K562 (cell line): Measurements from ENCODE around the gene HMGCL. TPM values are rescaled to one million over a fixed set of nuclear protein-coding genes. Genes with fewer than 3 reads are reported as not detected.

ENCODE experiments used
- ATAC-seq: fragments of 200-7000 bp; cut with Tn5 transposase; 3 replicates; pipeline ENCODE4 v1.9.1; 2020; ENCODE audit warnings: moderate library complexity
- BruUV-seq: library from RNA; stranded (reverse); fragments of 400-500 nt; replicated peaks from 2 replicates; lab custom pipeline; 2021; lab: Mats Ljungman, UMichigan
- CTCF ChIA-PET: fragments of 300-600 bp; formaldehyde crosslinking; extraction: SDS; loops from one replicate; lab custom pipeline; 2021; ENCODE audit warnings: low intra/inter-chr PET ratio; lab: Yijun Ruan, JAX
- POLR2A ChIA-PET: fragments of 300-600, 350-650 bp; sonication (Branson Sonifier 250); formaldehyde crosslinking; extraction: SDS; loops from one replicate; lab custom pipeline; 2021; ENCODE audit warnings: antibody characterized with exemption, inconsistent platforms; lab: Yijun Ruan, JAX
- DNase-seq, 4 experiments: peaks; one replicate each; pipeline versions ENCODE4 v3.0.0 to v3.0.0-alpha.2; 2011 to 2018; ENCODE audit warnings: low spot score in 3 of 4, mixed read lengths in 3 of 4; ENCODE audit errors: extremely low read depth in 1 of 4
- FAIRE-seq: peaks from 2 replicates; lab custom pipeline; 2011; peaks lifted over from hg19 to GRCh38; lab: Jason Lieb, UNC
- H2AFZ ChIP-seq: 2 replicates; pipeline ENCODE4 v1.6.0; 2011; ENCODE audit warnings: low read depth, low read length, control low read depth, inconsistent platforms
- H3K27ac ChIP-seq: fragments of 200-600 bp; 3 replicates; pipeline ENCODE4 v1.8.0; 2011; ENCODE audit warnings: low read depth, mild to moderate bottlenecking, control low read depth, inconsistent platforms, low read length, moderate library complexity, mixed read lengths; ENCODE audit errors: extremely low read depth
- H3K27me3 ChIP-seq, 2 experiments: fragments of 300-600 bp in 1 of 2; 2 replicates in 1 of 2; 3 replicates in 1 of 2; pipeline versions ENCODE4 v1.6.0 to v1.8.0; 2011; ENCODE audit warnings: inconsistent platforms in 2 of 2, low read length in 2 of 2, mild to moderate bottlenecking in 1 of 2, mixed read lengths in 1 of 2, moderate library complexity in 1 of 2; ENCODE audit not compliant: control insufficient read depth in 2 of 2, insufficient read depth in 2 of 2
- H3K36me3 ChIP-seq: fragments of 300-600 bp; 3 replicates; pipeline ENCODE4 v1.8.0; 2011; ENCODE audit warnings: mild to moderate bottlenecking, low read length, inconsistent platforms; ENCODE audit not compliant: control insufficient read depth, insufficient read depth
- H3K4me1 ChIP-seq, 2 experiments: fragments of 200-600 bp in 1 of 2; replicated peaks in 1 of 2; 2 replicates in 1 of 2; 3 replicates in 1 of 2; pipeline versions ENCODE4 v1.5.1 to v1.8.0; 2011; ENCODE audit warnings: inconsistent platforms in 2 of 2, low read length in 2 of 2, mild to moderate bottlenecking in 1 of 2, mixed read lengths in 1 of 2, moderate library complexity in 1 of 2; ENCODE audit not compliant: control insufficient read depth in 2 of 2, insufficient read depth in 2 of 2
- H3K4me2 ChIP-seq: 2 replicates; pipeline ENCODE4 v1.6.1; 2011; ENCODE audit warnings: low read length, control low read depth, inconsistent platforms, mixed read lengths; ENCODE audit not compliant: insufficient read depth
- H3K4me3 ChIP-seq: fragments of 200-600 bp; sonication (generic), shearing (Covaris generic); 2 replicates; pipeline ENCODE4 v1.5.1; 2016; ENCODE audit warnings: control low read depth, inconsistent platforms
- H3K79me2 ChIP-seq: fragments of 200-600 bp; 3 replicates; pipeline ENCODE4 v1.8.0; 2011; ENCODE audit warnings: low read length, inconsistent platforms; ENCODE audit not compliant: control insufficient read depth, insufficient read depth
- H3K9ac ChIP-seq, 2 experiments: 2 replicates each; pipeline versions ENCODE4 v1.6.0 to v1.6.1; 2011; ENCODE audit warnings: low read depth in 2 of 2, low read length in 2 of 2, control low read depth in 1 of 2, inconsistent platforms in 1 of 2, mild to moderate bottlenecking in 1 of 2, mixed read lengths in 1 of 2; ENCODE audit not compliant: insufficient read depth in 1 of 2
- H3K9me1 ChIP-seq: one replicate; pipeline ENCODE4 v1.6.0; 2011; ENCODE audit warnings: inconsistent platforms, mild to moderate bottlenecking, low read length, moderate library complexity; ENCODE audit not compliant: control insufficient read depth, insufficient read depth
- H3K9me3 ChIP-seq: replicated peaks from 2 replicates; pipeline ENCODE4 v1.5.1; 2011; ENCODE audit warnings: low read depth, low read length, inconsistent platforms; ENCODE audit not compliant: control insufficient read depth, insufficient read depth
- H4K20me1 ChIP-seq: replicated peaks from 2 replicates; pipeline ENCODE4 v1.6.1; 2011; ENCODE audit warnings: low read length, inconsistent platforms, mixed read lengths; ENCODE audit not compliant: control insufficient read depth, insufficient read depth
- ATF7 ChIP-seq: fragments of 450-650 bp; IDR thresholded peaks from 2 replicates; pipeline ENCODE4 v1.7.1; 2014; ENCODE audit warnings: mild to moderate bottlenecking, moderate library complexity
- CREB1 ChIP-seq, 2 experiments: sonication (generic) in 1 of 2; formaldehyde crosslinking in 1 of 2; IDR thresholded peaks; 2 replicates each; pipeline versions ENCODE4 v1.6.1 to v1.8.0; 2012 to 2022; ENCODE audit warnings: inconsistent platforms in 1 of 2, mild to moderate bottlenecking in 1 of 2, missing genetic modification reagents in 1 of 2, moderate library complexity in 1 of 2
- HDAC6 ChIP-seq: IDR thresholded peaks from 2 replicates; pipeline ENCODE4 v1.6.1; 2012; ENCODE audit warnings: low read depth, mild to moderate bottlenecking, control low read depth, inconsistent platforms, low read length, moderate library complexity
- MAZ ChIP-seq, 2 experiments: fragments of 450-650 bp in 1 of 2; sonication (generic) in 1 of 2; formaldehyde crosslinking; IDR thresholded peaks in 1 of 2; conservative IDR thresholded peaks in 1 of 2; 2 replicates each; pipeline versions ENCODE4 v1.4.0 to v1.5.0; 2020; ENCODE audit warnings: mild to moderate bottlenecking in 1 of 2, missing genetic modification reagents in 1 of 2
- MTA3 ChIP-seq: fragments of 450-650 bp; formaldehyde crosslinking; IDR thresholded peaks from 2 replicates; pipeline ENCODE4 v1.6.1; 2017; ENCODE audit warnings: mild to moderate bottlenecking, borderline replicate concordance
- NCOA2 ChIP-seq, 2 experiments: fragments of 450-650 bp; IDR thresholded peaks; 2 replicates each; pipeline ENCODE4 v1.6.1; 2018; ENCODE audit warnings: mild to moderate bottlenecking in 2 of 2, moderate library complexity in 1 of 2; ENCODE audit not compliant: partially characterized antibody in 2 of 2
- NEUROD1 ChIP-seq: fragments of 150-350 bp; IDR thresholded peaks from 2 replicates; pipeline ENCODE4 v1.6.1; 2014; ENCODE audit warnings: borderline replicate concordance, low read length, low read depth; ENCODE audit not compliant: partially characterized antibody
- PCBP2 ChIP-seq: fragments of 200-400 bp; formaldehyde crosslinking; IDR thresholded peaks from 2 replicates; pipeline ENCODE4 v1.6.1; 2018; ENCODE audit warnings: low read length, low read depth, mild to moderate bottlenecking, moderate library complexity; ENCODE audit not compliant: poor library complexity, severe bottlenecking
- WGBS: fragments of 100-300 bp; shearing (Covaris generic); methylation state at CpG from one replicate; pipeline ENCODE4 v1.1.6; 2016; ENCODE audit warnings: low coverage, mixed read lengths; ENCODE audit not compliant: insufficient coverage; ENCODE audit errors: missing lambda C conversion rate; 5-methylcytosine and 5-hydroxymethylcytosine counted together
- in situ Hi-C: fragments of 300-500 bp; cut with MboI; formaldehyde crosslinking; loops from 4 replicates; pipeline ENCODE4 v1.15.0; 2018; ENCODE audit warnings: inconsistent platforms, mixed read lengths
- intact Hi-C: fragments of 100-400 bp; cut with micrococcal nuclease; formaldehyde crosslinking; loops from 2 replicates; pipeline ENCODE4 v1.14.2; 2022
- polyA plus RNA-seq, 8 experiments: library from polyadenylated mRNA; depleted of rRNA in 4 of 8; stranded (reverse) in 5 of 8; unstranded in 3 of 8; fragments of >200 nt; fragmentation: Nextera tagmentation in 2 of 8; fragmentation: Illumina TruSeq in 1 of 8; extraction: Ambion mirVana in 2 of 8; extraction: Trizol in 1 of 8; gene quantifications; 2 replicates each; pipeline versions ENCODE4 v1.2.1 to v1.2.3, GENCODE V29; 2011 to 2014; ENCODE audit warnings: inconsistent platforms in 1 of 8, missing spikeins in 1 of 8
- total RNA-seq, 7 experiments: library from RNA; depleted of rRNA in 6 of 7; stranded (reverse); fragments of >200 nt in 6 of 7; fragmentation: Illumina TruSeq in 2 of 7; extraction: Trizol in 2 of 7; gene quantifications; 2 replicates each; pipeline versions ENCODE4 v1.2.1 to v1.2.3, GENCODE V29; 2011 to 2021; ENCODE audit warnings: low replicate concordance in 1 of 7
- TF ChIP-seq, protein P1 (sequence below): sonication (generic); formaldehyde crosslinking; IDR thresholded peaks from 2 replicates; pipeline ENCODE4 v1.8.0; 2022; ENCODE audit warnings: mild to moderate bottlenecking, missing genetic modification reagents
- TF ChIP-seq, protein P2 (sequence below): fragments of 450-650 bp; formaldehyde crosslinking; IDR thresholded peaks from 2 replicates; pipeline ENCODE4 v1.4.0; 2022; ENCODE audit warnings: missing genetic modification characterization
- TF ChIP-seq, protein P3 (sequence below): fragments of 450-650 bp; formaldehyde crosslinking; IDR thresholded peaks from 2 replicates; pipeline ENCODE4 v1.4.0; 2022; ENCODE audit warnings: mild to moderate bottlenecking, moderate library complexity

The HMGCL gene
- total and polyA plus RNA-seq, 9 of the 15 experiments (the other 6 are each of a cell fraction or from before 2014, with no cell fraction given), result 18.0 to 82.2 (median 24.2) TPM

DNA sequence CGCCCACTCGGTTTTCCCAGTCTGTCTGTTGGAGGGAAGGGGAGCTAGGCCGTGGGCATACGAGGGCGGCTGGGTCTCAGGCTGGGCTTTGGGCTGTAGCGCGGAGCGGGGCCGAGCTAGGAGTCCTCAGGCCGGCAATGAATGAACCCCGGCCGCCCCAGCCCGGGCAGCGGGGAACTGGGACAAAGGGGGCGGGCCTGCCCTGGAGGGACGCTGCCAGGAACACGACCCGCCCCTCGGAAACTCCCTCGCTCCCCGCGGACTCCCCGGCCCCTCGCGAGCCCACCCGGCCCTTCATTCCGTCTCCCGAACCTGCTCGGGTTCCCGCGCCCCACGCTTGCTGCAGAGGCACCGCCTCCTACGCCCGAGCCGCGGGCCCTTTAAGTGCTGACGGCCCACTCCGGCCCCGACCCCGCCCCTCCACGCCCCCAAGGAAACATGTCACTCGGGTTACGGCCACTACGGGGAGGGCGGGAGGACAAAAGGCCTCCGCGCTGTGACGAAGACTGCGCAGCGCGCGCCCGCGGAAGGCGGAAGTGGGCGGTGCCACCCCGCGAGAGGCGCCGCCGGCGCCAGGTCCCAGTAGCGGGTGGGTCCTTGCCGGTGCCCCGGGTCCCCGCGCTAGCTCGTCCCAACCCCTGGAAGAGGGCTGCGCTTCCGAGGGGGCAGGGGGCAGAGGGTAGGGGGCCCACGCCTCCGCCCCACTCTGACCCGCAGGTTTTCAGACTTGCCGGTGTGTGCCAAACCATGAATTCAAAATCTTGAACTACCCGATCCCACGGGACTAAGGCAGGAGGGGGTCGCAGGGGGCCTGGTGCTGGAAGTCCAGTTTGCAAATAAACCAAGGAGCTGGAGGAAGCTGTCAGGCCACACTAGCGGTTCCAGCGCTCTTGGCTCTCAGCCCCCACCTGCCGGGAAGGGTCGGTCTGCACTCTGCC is 24.6 kb downstream of the HMGCL start, which contains the start of gene GALE (continued):
- TF ChIP-seq MAZ (CRISPR knock-in tag; conservative IDR thresholded peaks at IDR 0.05 in 1 of 2, IDR thresholded peaks at IDR 0.05 in 1 of 2) (peak; percentile 79 to 80; a peak in 3 of 4 replicates), ATF7 (peak; percentile 83)

DNA sequence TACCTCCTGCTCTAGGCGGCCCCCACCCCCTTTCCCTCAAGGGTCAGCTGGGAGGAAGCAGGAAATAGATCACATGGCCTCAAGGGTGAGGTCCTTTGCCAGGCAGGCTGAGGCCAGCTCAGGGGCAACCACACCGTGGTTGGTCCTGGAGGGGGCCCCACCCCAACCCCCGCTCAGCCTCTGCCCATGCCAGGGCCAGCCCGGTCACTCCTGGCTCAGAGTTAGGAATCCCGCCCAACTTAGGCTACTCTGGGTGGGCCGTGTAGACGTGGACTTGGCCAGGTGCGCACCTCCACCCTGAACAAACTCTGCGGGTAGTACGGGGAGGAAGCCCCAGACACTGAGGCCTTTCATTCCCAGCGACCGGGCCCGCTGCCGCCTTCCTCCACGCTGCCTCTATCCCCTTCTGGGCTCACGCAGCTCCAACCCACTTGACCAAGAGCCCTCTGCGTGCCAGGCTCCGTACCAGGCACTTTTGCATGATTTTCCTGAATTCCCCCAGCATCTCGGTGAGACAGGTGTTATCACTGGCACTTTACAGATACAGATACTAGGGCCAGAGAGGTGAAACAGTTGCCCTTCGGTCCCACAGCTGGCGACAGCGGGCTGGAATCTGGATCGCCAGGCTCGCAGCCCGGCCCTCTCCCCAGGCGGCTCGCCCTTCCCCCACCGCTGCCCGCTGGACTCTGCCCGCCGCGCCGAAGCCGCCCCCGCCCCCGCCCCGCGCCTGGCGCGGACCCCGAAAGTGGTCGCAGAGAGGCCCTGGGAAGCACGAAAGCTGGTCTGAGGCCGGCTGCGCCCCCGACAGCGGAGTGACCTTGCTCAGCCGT is 25.4 kb downstream of the HMGCL start:
- Histone ChIP-seq H3K27ac (peak overlapping the region; percentile 74), H4K20me1 (no peaks in the 10 kb centered on the region), H3K4me2 (peak overlapping the region; percentile 96), H3K27me3 (no peaks in the 10 kb centered on the region), H3K9ac (peak overlapping the region; percentile 93 to 98), H3K9me1 (peaks cover 5% of the 10 kb centered on the region), H3K79me2 (peaks cover 24% of the 10 kb centered on the region), H3K4me3 (peak overlapping the region; percentile 80), H2AFZ (peak overlapping the region; percentile 77), H3K4me1 (peaks cover 21 to 46% of the 10 kb centered on the region in 2 experiments), H3K36me3 (peaks cover 43% of the 10 kb centered on the region; the same call in 2 of the 3 replicates), H3K9me3 (no peaks in the 10 kb centered on the region)
- BruUV-seq, result TSS peak; percentile 67
- 3% methylated on average over 38 of the region's 48 CpGs for WGBS
- ChIA-PET POLR2A (interaction anchor here (0.5 to 6.8 kb wide), 10 partner anchors 8 to 157 kb away, joined by 3 to 71 read pairs (median 4); partner anchors contain the start of genes LYPLA2 and PITHD1), CTCF (no interaction called here)
- in situ Hi-C loops, result no loop called here
- FAIRE-seq (peak; percentile 51), ATAC-seq (peak; percentile 59), DNase-seq (peak; percentile 72 to 90 (median 82))
- intact Hi-C loops, result loop anchor here (1.0 to 2.0 kb wide), 2 partner anchors 22 to 27 kb away; no protein-coding TSS in a partner anchor
- TF ChIP-seq PCBP2 (no peak), HDAC6 (no peak), CREB1 (IDR thresholded peaks at IDR 0.05) (no peak), CREB1 (CRISPR knock-in tag; IDR thresholded peaks at IDR 0.05) (no peak), NCOA2 (IDR thresholded peaks at IDR 0.05; ENCODE audit: partially characterized antibody in 2 of 2) (no peak), MTA3 (peak; percentile 45; the same call in 1 of the 2 replicates), NEUROD1 (no peak)
- TF ChIP-seq, protein P1, sequence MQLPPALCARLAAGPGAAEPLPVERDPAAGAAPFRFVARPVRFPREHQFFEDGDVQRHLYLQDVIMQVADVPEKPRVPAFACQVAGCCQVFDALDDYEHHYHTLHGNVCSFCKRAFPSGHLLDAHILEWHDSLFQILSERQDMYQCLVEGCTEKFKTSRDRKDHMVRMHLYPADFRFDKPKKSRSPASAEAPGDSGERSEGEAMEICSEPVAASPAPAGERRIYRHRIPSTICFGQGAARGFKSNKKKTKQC (CRISPR knock-in tag), result no peak
- TF ChIP-seq, protein P2, sequence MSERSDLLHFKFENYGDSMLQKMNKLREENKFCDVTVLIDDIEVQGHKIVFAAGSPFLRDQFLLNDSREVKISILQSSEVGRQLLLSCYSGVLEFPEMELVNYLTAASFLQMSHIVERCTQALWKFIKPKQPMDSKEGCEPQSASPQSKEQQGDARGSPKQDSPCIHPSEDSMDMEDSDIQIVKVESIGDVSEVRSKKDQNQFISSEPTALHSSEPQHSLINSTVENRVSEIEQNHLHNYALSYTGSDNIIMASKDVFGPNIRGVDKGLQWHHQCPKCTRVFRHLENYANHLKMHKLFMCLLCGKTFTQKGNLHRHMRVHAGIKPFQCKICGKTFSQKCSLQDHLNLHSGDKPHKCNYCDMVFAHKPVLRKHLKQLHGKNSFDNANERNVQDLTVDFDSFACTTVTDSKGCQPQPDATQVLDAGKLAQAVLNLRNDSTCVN (CRISPR knock-in tag), result no peak
- TF ChIP-seq, protein P3, sequence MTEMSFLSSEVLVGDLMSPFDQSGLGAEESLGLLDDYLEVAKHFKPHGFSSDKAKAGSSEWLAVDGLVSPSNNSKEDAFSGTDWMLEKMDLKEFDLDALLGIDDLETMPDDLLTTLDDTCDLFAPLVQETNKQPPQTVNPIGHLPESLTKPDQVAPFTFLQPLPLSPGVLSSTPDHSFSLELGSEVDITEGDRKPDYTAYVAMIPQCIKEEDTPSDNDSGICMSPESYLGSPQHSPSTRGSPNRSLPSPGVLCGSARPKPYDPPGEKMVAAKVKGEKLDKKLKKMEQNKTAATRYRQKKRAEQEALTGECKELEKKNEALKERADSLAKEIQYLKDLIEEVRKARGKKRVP (CRISPR knock-in tag), result no peak
